KMS-11 (cell line): Measurements from ENCODE around the gene CAVIN1.

Experiments used
- H2AFZ ChIP-seq: fragments of 200-600 bp; sonication (generic); 2 replicates; pipeline ENCODE4 v1.6.1; 2016; ENCODE audit warnings: antibody characterized with exemption, mixed run types, low read depth
- H3K27ac ChIP-seq: fragments of 200-600 bp; sonication (generic); 2 replicates; pipeline ENCODE4 v1.6.1; 2016; ENCODE audit warnings: mild to moderate bottlenecking, mixed run types
- H3K27me3 ChIP-seq: fragments of 200-600 bp; sonication (generic); 2 replicates; pipeline ENCODE4 v1.6.1; 2017; ENCODE audit warnings: mild to moderate bottlenecking, low read depth, mixed run types, moderate library complexity; ENCODE audit not compliant: insufficient read depth
- H3K36me3 ChIP-seq: fragments of 200-600 bp; sonication (generic); 2 replicates; pipeline ENCODE4 v1.6.1; 2017; ENCODE audit warnings: mild to moderate bottlenecking, mixed run types; ENCODE audit not compliant: insufficient read depth
- H3K4me1 ChIP-seq: fragments of 200-600 bp; sonication (generic); 2 replicates; pipeline ENCODE4 v1.6.1; 2016; ENCODE audit warnings: mild to moderate bottlenecking, low read depth, mixed run types; ENCODE audit not compliant: poor library complexity, severe bottlenecking
- H3K4me2 ChIP-seq: fragments of 200-600 bp; sonication (generic); 2 replicates; pipeline ENCODE4 v1.7.0; 2016; ENCODE audit warnings: mild to moderate bottlenecking, mixed run types
- H3K4me3 ChIP-seq: fragments of 200-600 bp; sonication (generic); IDR thresholded peaks from 2 replicates; pipeline ENCODE4 v1.6.1; 2017; ENCODE audit warnings: low read depth, low read length, mixed read lengths; ENCODE audit not compliant: insufficient read depth
- H3K79me2 ChIP-seq: fragments of 200-600 bp; sonication (generic); 2 replicates; pipeline ENCODE4 v1.6.1; 2016; ENCODE audit warnings: low read depth, mixed run types; ENCODE audit not compliant: insufficient read depth
- H3K9ac ChIP-seq: fragments of 200-600 bp; sonication (generic); 2 replicates; pipeline ENCODE4 v1.6.1; 2016; ENCODE audit warnings: mild to moderate bottlenecking, mixed run types
- H4K20me1 ChIP-seq: fragments of 200-600 bp; sonication (generic); 2 replicates; pipeline ENCODE4 v1.6.1; 2016; ENCODE audit warnings: mild to moderate bottlenecking, mixed run types; ENCODE audit not compliant: insufficient read depth
- TF ChIP-seq, protein P1 (sequence below): fragments of 200-600 bp; sonication (generic); conservative IDR thresholded peaks from 2 replicates; pipeline ENCODE4 v1.6.1; 2017; ENCODE audit warnings: low read depth, mild to moderate bottlenecking, antibody characterized with exemption, low read length, moderate library complexity, mixed read lengths

The CAVIN1 gene

DNA sequence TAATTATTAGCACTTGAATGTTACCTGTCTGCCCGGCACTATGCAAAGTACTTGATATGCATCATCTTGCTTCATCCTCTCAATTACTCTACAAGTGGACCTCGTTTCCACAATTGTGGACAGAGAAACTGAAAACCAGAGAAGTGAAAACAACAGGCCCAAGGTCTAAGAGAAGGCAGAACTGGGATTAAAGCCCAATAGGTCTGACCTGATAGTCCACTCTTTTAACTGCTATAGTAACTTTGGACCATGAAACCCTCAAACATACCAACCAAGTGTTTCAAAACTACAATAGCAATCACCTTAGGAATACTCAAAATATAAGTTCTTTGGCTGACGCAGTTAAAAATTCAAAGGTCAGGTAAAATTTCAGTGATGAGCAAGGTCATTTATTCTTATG lies 42.1 kb downstream of the CAVIN1 start:
- H3K36me3 ChIP-seq, result no peaks in the 10 kb centered on the region
- no peak overlapping the region for H3K4me2 ChIP-seq
- H3K27me3 ChIP-seq, result no peaks in the 10 kb centered on the region
- TF ChIP-seq, protein P1, sequence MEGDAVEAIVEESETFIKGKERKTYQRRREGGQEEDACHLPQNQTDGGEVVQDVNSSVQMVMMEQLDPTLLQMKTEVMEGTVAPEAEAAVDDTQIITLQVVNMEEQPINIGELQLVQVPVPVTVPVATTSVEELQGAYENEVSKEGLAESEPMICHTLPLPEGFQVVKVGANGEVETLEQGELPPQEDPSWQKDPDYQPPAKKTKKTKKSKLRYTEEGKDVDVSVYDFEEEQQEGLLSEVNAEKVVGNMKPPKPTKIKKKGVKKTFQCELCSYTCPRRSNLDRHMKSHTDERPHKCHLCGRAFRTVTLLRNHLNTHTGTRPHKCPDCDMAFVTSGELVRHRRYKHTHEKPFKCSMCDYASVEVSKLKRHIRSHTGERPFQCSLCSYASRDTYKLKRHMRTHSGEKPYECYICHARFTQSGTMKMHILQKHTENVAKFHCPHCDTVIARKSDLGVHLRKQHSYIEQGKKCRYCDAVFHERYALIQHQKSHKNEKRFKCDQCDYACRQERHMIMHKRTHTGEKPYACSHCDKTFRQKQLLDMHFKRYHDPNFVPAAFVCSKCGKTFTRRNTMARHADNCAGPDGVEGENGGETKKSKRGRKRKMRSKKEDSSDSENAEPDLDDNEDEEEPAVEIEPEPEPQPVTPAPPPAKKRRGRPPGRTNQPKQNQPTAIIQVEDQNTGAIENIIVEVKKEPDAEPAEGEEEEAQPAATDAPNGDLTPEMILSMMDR, result no peak
- H3K9ac ChIP-seq, result no peak overlapping the region
- no peak overlapping the region for H2AFZ ChIP-seq
- peaks cover 21% of the 10 kb centered on the region for H3K4me1 ChIP-seq
- H3K4me3 ChIP-seq, result no peak overlapping the region
- peaks cover 25% of the 10 kb centered on the region; the same call in 1 of the 2 replicates for H3K79me2 ChIP-seq
- H3K27ac ChIP-seq, result no peak overlapping the region
- no peaks in the 10 kb centered on the region for H4K20me1 ChIP-seq

DNA sequence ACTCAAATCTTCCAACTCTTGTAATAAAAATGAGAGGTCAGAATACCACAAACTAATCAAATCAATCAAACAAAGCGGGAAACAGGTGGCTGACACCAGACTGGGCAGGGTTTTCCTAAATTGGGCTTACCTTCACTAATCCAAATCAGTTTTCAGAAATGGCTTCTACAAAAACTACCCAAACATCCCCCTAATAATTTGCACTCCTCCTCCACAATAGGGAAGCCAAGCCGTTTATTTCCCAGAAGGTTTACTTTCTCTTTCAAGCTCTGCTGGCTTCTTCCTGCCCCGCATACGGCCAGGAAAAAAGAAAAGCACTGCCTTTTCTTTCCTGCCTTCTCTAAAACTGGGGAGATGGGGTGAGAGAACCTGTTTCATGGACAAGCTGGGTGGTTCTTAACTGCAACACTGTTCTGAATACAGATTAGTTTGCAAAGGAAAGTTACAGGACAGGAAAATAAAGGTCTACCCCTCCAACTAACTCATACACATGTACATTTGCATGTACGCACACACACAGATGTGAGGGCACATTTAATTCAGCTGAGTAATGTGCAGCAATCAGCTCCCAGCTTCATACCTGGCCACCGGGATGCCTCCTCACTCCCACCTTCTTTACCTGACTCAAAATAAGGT lies 44.0 kb downstream of the CAVIN1 start:
- no peaks in the 10 kb centered on the region for H3K27me3 ChIP-seq
- TF ChIP-seq, protein P1, result no peak
- H2AFZ ChIP-seq, result peak overlapping the region; percentile 27; the same call in 1 of the 2 replicates
- peaks cover 18% of the 10 kb centered on the region; the same call in 1 of the 2 replicates for H3K79me2 ChIP-seq
- H3K4me3 ChIP-seq, result no peak overlapping the region
- H3K9ac ChIP-seq, result peak overlapping the region; percentile 51; the same call in 1 of the 2 replicates
- H4K20me1 ChIP-seq, result no peaks in the 10 kb centered on the region
- H3K36me3 ChIP-seq, result no peaks in the 10 kb centered on the region
- peak overlapping the region; percentile 86 for H3K4me2 ChIP-seq
- peaks cover 24% of the 10 kb centered on the region for H3K4me1 ChIP-seq
- peak overlapping the region; percentile 61 for H3K27ac ChIP-seq

DNA sequence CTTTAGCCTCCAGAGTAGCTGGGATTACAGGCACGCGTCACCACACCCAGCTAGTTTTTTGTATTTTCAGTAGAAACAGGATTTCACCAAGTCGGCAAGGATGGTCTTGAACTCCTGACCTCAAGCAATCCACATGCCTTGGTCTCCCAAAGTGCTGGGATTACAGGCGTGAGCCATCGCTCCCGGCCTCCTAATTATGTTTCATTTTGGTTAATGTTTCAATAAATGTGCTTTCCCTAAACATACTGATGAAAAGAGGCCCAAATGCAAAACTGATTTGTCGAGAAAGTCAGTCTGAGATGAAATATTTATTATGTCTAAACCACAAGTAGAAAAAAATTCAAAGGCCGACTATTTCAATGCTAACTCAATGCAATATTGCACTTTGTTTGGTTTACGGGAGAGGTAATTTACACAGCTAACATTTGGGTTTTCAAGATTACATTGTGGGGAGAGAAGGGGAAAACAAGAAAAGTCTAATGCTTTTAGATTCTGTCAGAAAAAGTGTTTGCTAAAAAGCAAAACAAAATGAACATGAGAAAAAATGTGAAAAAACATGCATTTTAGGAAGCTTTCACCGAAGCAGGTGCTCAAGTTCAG lies 44.6 kb downstream of the CAVIN1 start:
- no peaks in the 10 kb centered on the region for H3K27me3 ChIP-seq
- H3K79me2 ChIP-seq, result peaks cover 18% of the 10 kb centered on the region; the same call in 1 of the 2 replicates
- peak overlapping the region; percentile 27; the same call in 1 of the 2 replicates for H2AFZ ChIP-seq
- H3K27ac ChIP-seq, result peak overlapping the region; percentile 61
- TF ChIP-seq, protein P1, result no peak
- no peaks in the 10 kb centered on the region for H4K20me1 ChIP-seq
- H3K36me3 ChIP-seq, result no peaks in the 10 kb centered on the region
- H3K4me1 ChIP-seq, result peaks cover 27% of the 10 kb centered on the region
- no peak overlapping the region for H3K4me3 ChIP-seq
- peak overlapping the region; percentile 86 for H3K4me2 ChIP-seq
- H3K9ac ChIP-seq, result peak overlapping the region; percentile 51; the same call in 1 of the 2 replicates

DNA sequence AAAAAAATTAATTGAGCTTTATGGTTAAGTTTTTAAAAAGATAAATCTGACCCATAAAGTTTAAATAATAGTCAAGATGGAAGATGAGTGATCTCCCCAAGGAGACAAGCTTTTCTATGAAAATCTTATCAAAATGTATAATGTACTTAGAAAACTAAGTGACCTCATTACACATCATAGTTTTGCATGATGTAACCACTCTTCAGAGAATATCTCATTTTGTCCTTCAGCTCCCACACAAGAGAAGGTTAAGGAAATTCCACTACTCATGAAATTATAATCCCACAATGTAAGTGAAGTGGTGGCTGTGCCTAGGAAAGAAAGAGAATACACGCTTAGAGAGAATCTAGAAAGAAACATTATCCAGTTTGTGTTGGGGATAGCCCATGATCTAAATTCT lies 49.2 kb downstream of the CAVIN1 start:
- Histone ChIP-seq H3K4me3 (no peak overlapping the region), H3K36me3 (no peaks in the 10 kb centered on the region), H3K4me1 (peaks cover 18% of the 10 kb centered on the region), H3K27ac (no peak overlapping the region), H3K27me3 (no peaks in the 10 kb centered on the region), H3K79me2 (peaks cover 12% of the 10 kb centered on the region; the same call in 1 of the 2 replicates), H3K9ac (no peak overlapping the region), H2AFZ (no peak overlapping the region), H4K20me1 (no peaks in the 10 kb centered on the region), H3K4me2 (no peak overlapping the region; the same call in 1 of the 2 replicates)
- TF ChIP-seq, protein P1, result no peak
